Ishikawa (cell line): ENCODE results near the gene MYBPC2.

Experiments used
- EP300 ChIP-seq: IDR thresholded peaks from 2 replicates; pipeline ENCODE4 v1.6.1; 2012; ENCODE audit warnings: borderline replicate concordance
- TEAD4 ChIP-seq: IDR thresholded peaks from 2 replicates; pipeline ENCODE4 v1.6.1; 2012
- YY1 ChIP-seq: IDR thresholded peaks from 2 replicates; pipeline ENCODE4 v1.6.1; 2012; ENCODE audit warnings: low read depth
- ZBTB7A ChIP-seq: IDR thresholded peaks from 2 replicates; pipeline ENCODE4 v1.6.1; 2012; ENCODE audit warnings: low read depth
- TF ChIP-seq, protein P1 (sequence below): IDR thresholded peaks from 2 replicates; pipeline ENCODE4 v1.6.1; 2012; ENCODE audit warnings: low read depth, mild to moderate bottlenecking
- TF ChIP-seq, protein P2 (sequence below): IDR thresholded peaks from 2 replicates; pipeline ENCODE4 v1.6.1; 2012

DNA sequence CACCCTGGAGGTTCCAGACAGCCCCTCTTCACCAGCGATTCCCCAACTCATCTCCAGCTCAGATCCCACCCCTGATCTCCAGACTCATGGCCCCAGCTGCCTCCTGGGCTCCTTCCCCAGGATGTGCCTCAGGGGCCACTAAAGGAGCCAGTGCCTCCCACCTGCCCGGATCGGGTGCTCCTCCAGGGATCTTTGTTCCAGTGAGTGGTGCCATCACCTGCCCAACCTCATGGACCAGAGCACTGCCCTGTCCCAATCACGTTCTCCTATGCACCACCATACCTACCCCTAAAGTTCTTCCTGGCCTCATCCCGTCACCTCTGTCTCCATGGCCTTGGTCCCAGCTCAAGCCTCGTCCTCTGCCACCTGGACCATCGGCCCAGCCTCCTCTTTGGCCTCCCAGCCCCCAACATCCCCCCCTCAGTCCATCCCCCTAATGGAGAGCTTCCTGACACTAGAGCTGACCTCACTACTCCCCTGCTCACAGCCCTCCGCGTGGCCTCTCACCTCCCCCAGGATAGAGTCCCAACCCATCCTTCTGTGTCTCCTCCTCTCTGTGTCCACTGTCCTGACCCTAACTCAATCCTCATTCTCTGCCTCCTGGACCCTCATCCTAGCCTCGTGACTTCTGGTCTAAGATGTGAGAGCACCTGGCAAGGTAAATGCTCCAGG lies 52.7 kb downstream of the MYBPC2 start:
- TF ChIP-seq, protein P1, sequence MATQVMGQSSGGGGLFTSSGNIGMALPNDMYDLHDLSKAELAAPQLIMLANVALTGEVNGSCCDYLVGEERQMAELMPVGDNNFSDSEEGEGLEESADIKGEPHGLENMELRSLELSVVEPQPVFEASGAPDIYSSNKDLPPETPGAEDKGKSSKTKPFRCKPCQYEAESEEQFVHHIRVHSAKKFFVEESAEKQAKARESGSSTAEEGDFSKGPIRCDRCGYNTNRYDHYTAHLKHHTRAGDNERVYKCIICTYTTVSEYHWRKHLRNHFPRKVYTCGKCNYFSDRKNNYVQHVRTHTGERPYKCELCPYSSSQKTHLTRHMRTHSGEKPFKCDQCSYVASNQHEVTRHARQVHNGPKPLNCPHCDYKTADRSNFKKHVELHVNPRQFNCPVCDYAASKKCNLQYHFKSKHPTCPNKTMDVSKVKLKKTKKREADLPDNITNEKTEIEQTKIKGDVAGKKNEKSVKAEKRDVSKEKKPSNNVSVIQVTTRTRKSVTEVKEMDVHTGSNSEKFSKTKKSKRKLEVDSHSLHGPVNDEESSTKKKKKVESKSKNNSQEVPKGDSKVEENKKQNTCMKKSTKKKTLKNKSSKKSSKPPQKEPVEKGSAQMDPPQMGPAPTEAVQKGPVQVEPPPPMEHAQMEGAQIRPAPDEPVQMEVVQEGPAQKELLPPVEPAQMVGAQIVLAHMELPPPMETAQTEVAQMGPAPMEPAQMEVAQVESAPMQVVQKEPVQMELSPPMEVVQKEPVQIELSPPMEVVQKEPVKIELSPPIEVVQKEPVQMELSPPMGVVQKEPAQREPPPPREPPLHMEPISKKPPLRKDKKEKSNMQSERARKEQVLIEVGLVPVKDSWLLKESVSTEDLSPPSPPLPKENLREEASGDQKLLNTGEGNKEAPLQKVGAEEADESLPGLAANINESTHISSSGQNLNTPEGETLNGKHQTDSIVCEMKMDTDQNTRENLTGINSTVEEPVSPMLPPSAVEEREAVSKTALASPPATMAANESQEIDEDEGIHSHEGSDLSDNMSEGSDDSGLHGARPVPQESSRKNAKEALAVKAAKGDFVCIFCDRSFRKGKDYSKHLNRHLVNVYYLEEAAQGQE: no peak
- TF ChIP-seq TEAD4 (no peak), ZBTB7A (no peak), EP300 (no peak), YY1 (no peak)
- TF ChIP-seq, protein P2, sequence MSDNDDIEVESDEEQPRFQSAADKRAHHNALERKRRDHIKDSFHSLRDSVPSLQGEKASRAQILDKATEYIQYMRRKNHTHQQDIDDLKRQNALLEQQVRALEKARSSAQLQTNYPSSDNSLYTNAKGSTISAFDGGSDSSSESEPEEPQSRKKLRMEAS: no peak
